ENCODE data around the gene IFNA5.
A peak's percentile ranks its signal among the peaks of the same experiment; 100 is the strongest.

Gene IFNA5

GRCh38 chr9:21265421-21266189, 39.5 kb downstream of the IFNA5 start:
- H3K27ac ChIP-seq = peak overlapping the region; percentile 57
- no peak for TF ChIP-seq CTCF (conservative IDR thresholded peaks at IDR 0.05)

GRCh38 chr9:21255538-21256212, 49.4 kb downstream of the IFNA5 start:
- TF ChIP-seq CTCF (conservative IDR thresholded peaks at IDR 0.05) = no peak
- no peak overlapping the region for H3K27ac ChIP-seq
